Measurements from ENCODE around the gene ZNF689. TPM values are rescaled to one million over a fixed set of nuclear protein-coding genes. Genes with fewer than 3 reads are reported as not detected.

ZNF689 gene
- total RNA-seq, 1 experiment from 2014 or later = 10.3 TPM

DNA sequence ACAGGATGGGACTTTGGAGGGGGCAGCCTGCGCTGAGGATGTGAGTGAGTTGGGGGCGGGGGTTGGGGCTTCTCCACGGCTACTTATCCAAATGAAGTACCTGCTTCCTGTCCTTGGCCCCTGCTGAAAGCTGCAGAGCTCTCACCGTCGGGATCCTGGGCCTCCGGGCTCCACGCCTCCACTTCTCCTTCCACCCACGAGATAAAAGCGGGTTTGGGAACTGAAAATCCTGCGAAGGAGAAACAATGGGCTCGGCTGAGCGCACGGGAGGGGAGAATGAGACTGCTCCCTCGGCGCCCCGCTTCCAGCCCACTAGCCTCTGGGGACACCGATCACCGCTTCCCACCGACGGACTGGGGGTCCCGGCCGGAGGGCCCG is 25.2 kb downstream of the ZNF689 start:
- ATAC-seq = no peak
- BruUV-seq (replicated peaks) = no TSS peak
- Histone ChIP-seq H3K4me3 (replicated peaks in 1 of 2; ENCODE audit: low read depth in 1 of 2, low read length in 2 of 2) (no peak overlapping the region), H2AFZ (ENCODE audit: low read depth, low read length, poor library complexity, severe bottlenecking) (no peak overlapping the region), H3K79me2 (ENCODE audit: insufficient read depth, low read length) (no peaks in the 10 kb centered on the region), H3K27me3 (ENCODE audit: insufficient read depth, low read length) (no peaks in the 10 kb centered on the region), H4K20me1 (ENCODE audit: insufficient read depth) (no peaks in the 10 kb centered on the region), H3K9me3 (ENCODE audit: control insufficient read depth in 1 of 2, insufficient read depth in 1 of 2, low read depth in 1 of 2, low read length in 2 of 2) (no peaks in the 10 kb centered on the region), H3K9me2 (ENCODE audit: insufficient read depth) (no peaks in the 10 kb centered on the region), H3K4me2 (ENCODE audit: low read length) (no peak overlapping the region), H3K4me1 (ENCODE audit: control insufficient read depth in 1 of 2, insufficient read depth in 2 of 2, low read length in 2 of 2) (no peaks in the 10 kb centered on the region), H3K9ac (ENCODE audit: low read length) (no peak overlapping the region), H3K36me3 (ENCODE audit: control insufficient read depth in 1 of 2, insufficient read depth in 2 of 2, low read length in 2 of 2) (no peaks in the 10 kb centered on the region), H3K27ac (ENCODE audit: low read depth, low read length) (no peak overlapping the region)
- RAD21 ChIA-PET (ENCODE audit: low non-redundant PET in 1 of 2, low total read pairs in 2 of 2, uncharacterized antibody in 2 of 2, unreplicated experiment in 2 of 2) = no interaction called here
- intact Hi-C loops (cut with micrococcal nuclease) = no loop called here
- no peak for DNase-seq (ENCODE audit: low read depth, low spot score)
- CTCF ChIA-PET = no interaction called here
- POLR2A ChIA-PET = no interaction called here
- no peak for TF ChIP-seq TCF7L2 (IDR thresholded peaks at IDR 0.05; ENCODE audit: borderline replicate concordance, extremely low read depth, insufficient read depth, insufficient read length)
- TF ChIP-seq EZH2phosphoT487 (IDR thresholded peaks at IDR 0.05; ENCODE audit: borderline replicate concordance) = no peak
- TF ChIP-seq CBX3 (IDR thresholded peaks at IDR 0.05; ENCODE audit: low read depth) = no peak
- TF ChIP-seq, protein P1, sequence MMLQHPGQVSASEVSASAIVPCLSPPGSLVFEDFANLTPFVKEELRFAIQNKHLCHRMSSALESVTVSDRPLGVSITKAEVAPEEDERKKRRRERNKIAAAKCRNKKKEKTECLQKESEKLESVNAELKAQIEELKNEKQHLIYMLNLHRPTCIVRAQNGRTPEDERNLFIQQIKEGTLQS (IDR thresholded peaks at IDR 0.05) = no peak
- no peak for TF ChIP-seq JUND (IDR thresholded peaks at IDR 0.05)

DNA sequence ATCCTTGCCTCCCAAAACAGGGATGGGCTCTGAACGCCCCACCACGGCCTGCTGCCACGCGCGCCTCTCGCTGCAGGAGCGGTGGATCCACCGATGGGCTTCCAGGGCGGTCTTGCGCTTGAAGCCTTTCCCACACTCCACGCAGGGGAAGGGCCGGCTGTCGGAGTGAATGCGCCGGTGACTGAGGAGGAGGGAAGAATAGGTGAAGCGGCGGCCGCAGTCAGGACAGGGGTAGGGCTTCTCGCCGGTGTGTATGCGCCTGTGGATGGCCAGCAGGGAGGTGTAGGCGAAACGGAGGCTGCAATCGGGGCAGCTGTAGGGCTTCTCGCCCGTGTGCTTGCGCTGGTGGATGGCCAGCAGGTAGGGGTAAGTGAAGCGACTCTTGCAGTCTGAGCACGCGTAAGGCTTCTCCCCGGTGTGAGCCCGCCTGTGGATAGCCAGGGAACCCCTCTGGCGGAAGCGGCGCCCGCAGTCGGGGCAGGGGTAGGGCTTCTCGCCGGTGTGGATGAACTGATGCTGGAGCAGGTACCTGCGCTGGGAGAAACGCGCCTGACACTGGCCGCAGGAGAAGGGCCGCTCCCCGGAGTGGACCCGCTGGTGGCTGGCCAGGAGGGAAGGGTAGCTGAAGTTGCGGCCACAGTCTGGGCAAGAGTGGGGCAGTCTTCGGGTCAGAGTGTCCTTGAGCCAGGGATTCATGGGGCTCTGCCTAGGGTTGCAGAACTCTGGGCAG is 27.4 kb downstream of the ZNF689 start:
- CTCF ChIA-PET = no interaction called here

More for the DNA sequence above, 27.4 kb downstream of the ZNF689 start:
- ATAC-seq (no peak), DNase-seq (ENCODE audit: low read depth, low spot score) (no peak)
- Histone ChIP-seq H3K79me2 (ENCODE audit: insufficient read depth, low read length) (no peaks in the 10 kb centered on the region), H3K4me1 (ENCODE audit: control insufficient read depth in 1 of 2, insufficient read depth in 2 of 2, low read length in 2 of 2) (peaks cover 0 to 6% of the 10 kb centered on the region in 2 experiments; a peak in 2 of 4 replicates), H3K36me3 (ENCODE audit: control insufficient read depth in 1 of 2, insufficient read depth in 2 of 2, low read length in 2 of 2) (no peaks in the 10 kb centered on the region), H3K9me2 (ENCODE audit: insufficient read depth) (no peaks in the 10 kb centered on the region), H3K27ac (ENCODE audit: low read depth, low read length) (no peak overlapping the region), H3K9ac (ENCODE audit: low read length) (no peak overlapping the region), H3K9me3 (ENCODE audit: control insufficient read depth in 1 of 2, insufficient read depth in 1 of 2, low read depth in 1 of 2, low read length in 2 of 2) (no peaks in the 10 kb centered on the region), H3K4me2 (ENCODE audit: low read length) (no peak overlapping the region), H4K20me1 (ENCODE audit: insufficient read depth) (no peaks in the 10 kb centered on the region), H3K27me3 (ENCODE audit: insufficient read depth, low read length) (no peaks in the 10 kb centered on the region), H2AFZ (ENCODE audit: low read depth, low read length, poor library complexity, severe bottlenecking) (no peak overlapping the region), H3K4me3 (replicated peaks in 1 of 2; ENCODE audit: low read depth in 1 of 2, low read length in 2 of 2) (no peak overlapping the region)
- BruUV-seq (replicated peaks) = no TSS peak
- ChIA-PET RAD21 (ENCODE audit: low non-redundant PET in 1 of 2, low total read pairs in 2 of 2, uncharacterized antibody in 2 of 2, unreplicated experiment in 2 of 2) (no interaction called here), POLR2A (no interaction called here)
- no peak for TF ChIP-seq EZH2 (IDR thresholded peaks at IDR 0.05)
- TF ChIP-seq SRF (IDR thresholded peaks at IDR 0.05; ENCODE audit: low read depth) = no peak
- TF ChIP-seq SIN3A (IDR thresholded peaks at IDR 0.05; ENCODE audit: low read depth) = no peak
- TF ChIP-seq, protein P2, sequence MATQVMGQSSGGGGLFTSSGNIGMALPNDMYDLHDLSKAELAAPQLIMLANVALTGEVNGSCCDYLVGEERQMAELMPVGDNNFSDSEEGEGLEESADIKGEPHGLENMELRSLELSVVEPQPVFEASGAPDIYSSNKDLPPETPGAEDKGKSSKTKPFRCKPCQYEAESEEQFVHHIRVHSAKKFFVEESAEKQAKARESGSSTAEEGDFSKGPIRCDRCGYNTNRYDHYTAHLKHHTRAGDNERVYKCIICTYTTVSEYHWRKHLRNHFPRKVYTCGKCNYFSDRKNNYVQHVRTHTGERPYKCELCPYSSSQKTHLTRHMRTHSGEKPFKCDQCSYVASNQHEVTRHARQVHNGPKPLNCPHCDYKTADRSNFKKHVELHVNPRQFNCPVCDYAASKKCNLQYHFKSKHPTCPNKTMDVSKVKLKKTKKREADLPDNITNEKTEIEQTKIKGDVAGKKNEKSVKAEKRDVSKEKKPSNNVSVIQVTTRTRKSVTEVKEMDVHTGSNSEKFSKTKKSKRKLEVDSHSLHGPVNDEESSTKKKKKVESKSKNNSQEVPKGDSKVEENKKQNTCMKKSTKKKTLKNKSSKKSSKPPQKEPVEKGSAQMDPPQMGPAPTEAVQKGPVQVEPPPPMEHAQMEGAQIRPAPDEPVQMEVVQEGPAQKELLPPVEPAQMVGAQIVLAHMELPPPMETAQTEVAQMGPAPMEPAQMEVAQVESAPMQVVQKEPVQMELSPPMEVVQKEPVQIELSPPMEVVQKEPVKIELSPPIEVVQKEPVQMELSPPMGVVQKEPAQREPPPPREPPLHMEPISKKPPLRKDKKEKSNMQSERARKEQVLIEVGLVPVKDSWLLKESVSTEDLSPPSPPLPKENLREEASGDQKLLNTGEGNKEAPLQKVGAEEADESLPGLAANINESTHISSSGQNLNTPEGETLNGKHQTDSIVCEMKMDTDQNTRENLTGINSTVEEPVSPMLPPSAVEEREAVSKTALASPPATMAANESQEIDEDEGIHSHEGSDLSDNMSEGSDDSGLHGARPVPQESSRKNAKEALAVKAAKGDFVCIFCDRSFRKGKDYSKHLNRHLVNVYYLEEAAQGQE (IDR thresholded peaks at IDR 0.05; ENCODE audit: low read depth) = no peak
- no peak for TF ChIP-seq EZH2phosphoT487 (IDR thresholded peaks at IDR 0.05; ENCODE audit: borderline replicate concordance)
- intact Hi-C loops (cut with micrococcal nuclease) = no loop called here
